HepG2 (cell line): ENCODE results near the gene NDUFS7. TPM values are rescaled to one million over a fixed set of nuclear protein-coding genes. Genes with fewer than 3 reads are reported as not detected.

ENCODE experiments used
- BHLHE40 ChIP-seq: IDR thresholded peaks from 2 replicates; pipeline ENCODE4 v1.6.1; 2011; ENCODE audit warnings: low read length, improper control_type of control experiment
- FOSL1 ChIP-seq: sonication (generic); formaldehyde crosslinking; IDR thresholded peaks from 2 replicates; pipeline ENCODE4 v1.9.0; 2021; ENCODE audit warnings: missing genetic modification reagents, borderline replicate concordance
- HCFC1 ChIP-seq: fragments of 150-350 bp; IDR thresholded peaks from 2 replicates; pipeline ENCODE4 v1.6.1; 2014; ENCODE audit warnings: low read depth, low read length
- IRF2 ChIP-seq: IDR thresholded peaks from 2 replicates; pipeline ENCODE4 v1.6.1; 2018; ENCODE audit warnings: missing genetic modification reagents, missing compliant biosample characterization
- MEIS2 ChIP-seq: sonication (generic); formaldehyde crosslinking; IDR thresholded peaks from 2 replicates; pipeline ENCODE4 v1.9.0; 2021; ENCODE audit warnings: mild to moderate bottlenecking, missing genetic modification reagents
- PHF21A ChIP-seq: sonication (generic); formaldehyde crosslinking; IDR thresholded peaks from 2 replicates; pipeline ENCODE4 v1.5.0; 2020; ENCODE audit warnings: mild to moderate bottlenecking, missing genetic modification reagents
- RFX3 ChIP-seq: IDR thresholded peaks from 2 replicates; pipeline ENCODE4 v1.6.1; 2016; ENCODE audit warnings: missing biosample characterization, missing genetic modification reagents
- RFXAP ChIP-seq: sonication (generic); formaldehyde crosslinking; IDR thresholded peaks from 2 replicates; pipeline ENCODE4 v1.4.0; 2020; ENCODE audit warnings: missing genetic modification reagents, borderline replicate concordance
- RXRB ChIP-seq: IDR thresholded peaks from 2 replicates; pipeline ENCODE4 v1.6.1; 2016; ENCODE audit warnings: borderline replicate concordance, missing genetic modification reagents, missing compliant biosample characterization
- SOX13 ChIP-seq, 3 experiments: fragments of 450-650 bp in 1 of 3; sonication (generic) in 1 of 3; formaldehyde crosslinking in 1 of 3; IDR thresholded peaks in 2 of 3; conservative IDR thresholded peaks in 1 of 3; 2 replicates each; pipeline versions ENCODE4 v1.5.0 to v1.6.1; 2016 to 2020; ENCODE audit warnings: antibody characterized with exemption in 1 of 3, mild to moderate bottlenecking in 1 of 3, missing compliant biosample characterization in 1 of 3, missing genetic modification reagents in 1 of 3, moderate library complexity in 1 of 3
- WIZ ChIP-seq: sonication (generic); formaldehyde crosslinking; IDR thresholded peaks from 2 replicates; pipeline ENCODE4 v1.5.1; 2020; ENCODE audit warnings: mild to moderate bottlenecking, missing genetic modification reagents
- ZNF501 ChIP-seq: sonication (generic); formaldehyde crosslinking; IDR thresholded peaks from 2 replicates; pipeline ENCODE4 v1.5.1; 2020; ENCODE audit warnings: mild to moderate bottlenecking, moderate library complexity, missing genetic modification reagents
- ZNF563 ChIP-seq: sonication (generic); formaldehyde crosslinking; IDR thresholded peaks from 2 replicates; pipeline ENCODE4 v1.8.0; 2022; ENCODE audit warnings: mild to moderate bottlenecking, moderate library complexity, missing genetic modification reagents
- ZSCAN20 ChIP-seq: sonication (generic); formaldehyde crosslinking; IDR thresholded peaks from 2 replicates; pipeline ENCODE4 v1.4.0; 2020; ENCODE audit warnings: missing genetic modification reagents, mild to moderate bottlenecking, borderline replicate concordance
- polyA plus RNA-seq, 8 experiments: library from polyadenylated mRNA; depleted of rRNA in 3 of 8; stranded (reverse) in 7 of 8; unstranded in 1 of 8; fragments of >200 nt; fragmentation: Illumina TruSeq in 4 of 8; extraction: Trizol in 4 of 8; gene quantifications; 2 replicates each; pipeline versions ENCODE4 v1.2.1 to v1.2.3, GENCODE V29; 2011 to 2016; ENCODE audit warnings: low read depth in 4 of 8, missing spikeins in 1 of 8, mixed read lengths in 1 of 8; ENCODE audit not compliant: insufficient read depth in 1 of 8
- total RNA-seq, 5 experiments: library from RNA; depleted of rRNA; stranded (reverse); fragments of >200 nt; fragmentation: Illumina TruSeq; extraction: Trizol; gene quantifications; 2 replicates each; pipeline ENCODE4 v1.2.3, GENCODE V29; 2016; ENCODE audit warnings: low read depth in 1 of 5
- TF ChIP-seq, protein P1 (sequence below): IDR thresholded peaks from 2 replicates; pipeline ENCODE4 v1.6.1; 2016; ENCODE audit warnings: missing genetic modification reagents, missing compliant biosample characterization
- TF ChIP-seq, protein P2 (sequence below): sonication (generic); formaldehyde crosslinking; IDR thresholded peaks from 2 replicates; pipeline ENCODE4 v1.8.1; 2022; ENCODE audit warnings: low read depth, mild to moderate bottlenecking, missing genetic modification reagents
- TF ChIP-seq, protein P3 (sequence below): IDR thresholded peaks from 2 replicates; pipeline ENCODE4 v1.6.1; 2016; ENCODE audit warnings: mild to moderate bottlenecking, missing biosample characterization, missing genetic modification reagents
- TF ChIP-seq, protein P4 (sequence below): sonication (generic); formaldehyde crosslinking; IDR thresholded peaks from 2 replicates; pipeline ENCODE4 v1.5.0; 2020; ENCODE audit warnings: mild to moderate bottlenecking, missing genetic modification reagents, borderline replicate concordance
- TF ChIP-seq, protein P5 (sequence below): IDR thresholded peaks from 2 replicates; pipeline ENCODE4 v1.6.1; 2016; ENCODE audit warnings: missing compliant biosample characterization, missing genetic modification reagents, borderline replicate concordance

Gene NDUFS7
- total and polyA plus RNA-seq, 2 of the 13 experiments (the other 11 are each of a cell fraction or from before 2014, with no cell fraction given): 34.3 to 66.9 TPM

DNA sequence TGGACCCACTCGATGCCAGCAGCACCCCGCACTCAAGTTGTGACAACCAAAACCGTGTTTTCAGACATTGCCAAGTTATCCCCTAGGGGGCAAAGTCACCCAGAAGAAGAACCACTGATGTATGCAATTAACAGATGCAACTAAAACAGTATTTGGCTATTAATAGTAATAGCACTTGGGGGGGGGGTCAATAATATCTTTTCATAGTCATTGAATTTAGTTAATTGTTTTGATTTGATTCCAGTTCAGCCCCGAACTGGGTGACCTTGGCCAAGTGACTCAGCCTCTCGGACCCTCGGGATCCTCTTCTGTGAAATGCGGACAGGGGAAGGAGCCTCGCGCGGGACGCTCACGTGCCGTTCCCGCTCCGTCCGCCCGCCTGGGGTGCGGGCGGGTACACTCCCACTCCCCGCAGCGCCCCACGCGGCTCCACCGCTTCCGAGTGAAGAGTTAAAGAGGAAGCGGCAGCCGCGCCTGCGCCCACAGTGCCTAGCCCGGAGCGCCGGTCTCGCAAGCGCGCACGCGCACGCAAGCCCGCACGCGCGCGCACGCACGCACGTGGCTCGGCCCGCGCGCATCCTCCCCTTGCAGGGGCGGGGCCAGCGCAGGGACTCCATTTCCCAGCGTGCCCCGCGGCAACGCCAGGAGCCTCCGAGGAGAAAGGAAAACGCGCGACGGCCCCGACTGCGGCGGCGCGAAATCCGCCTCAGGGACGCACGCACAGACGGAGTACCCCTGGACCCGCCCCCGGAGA is 23.2 kb downstream of the NDUFS7 start (continued):
- TF ChIP-seq, protein P1, sequence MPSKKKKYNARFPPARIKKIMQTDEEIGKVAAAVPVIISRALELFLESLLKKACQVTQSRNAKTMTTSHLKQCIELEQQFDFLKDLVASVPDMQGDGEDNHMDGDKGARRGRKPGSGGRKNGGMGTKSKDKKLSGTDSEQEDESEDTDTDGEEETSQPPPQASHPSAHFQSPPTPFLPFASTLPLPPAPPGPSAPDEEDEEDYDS: peak; percentile 40; the same call in 1 of the 2 replicates
- 0 out of 2 replicates have a peak, but pooled peaks have one; percentile 24 for TF ChIP-seq WIZ (CRISPR knock-in tag)
- no peak for TF ChIP-seq RXRB
- TF ChIP-seq SOX13 (IDR thresholded peaks at IDR 0.05): no peak
- TF ChIP-seq SOX13 (CRISPR knock-in tag; conservative IDR thresholded peaks at IDR 0.05 in 1 of 2, IDR thresholded peaks at IDR 0.05 in 1 of 2): 0 out of 4 replicates have a peak, but pooled peaks of 1 of the 2 experiments have one; percentile 14
- TF ChIP-seq MEIS2 (CRISPR knock-in tag): no peak
- TF ChIP-seq, protein P2, sequence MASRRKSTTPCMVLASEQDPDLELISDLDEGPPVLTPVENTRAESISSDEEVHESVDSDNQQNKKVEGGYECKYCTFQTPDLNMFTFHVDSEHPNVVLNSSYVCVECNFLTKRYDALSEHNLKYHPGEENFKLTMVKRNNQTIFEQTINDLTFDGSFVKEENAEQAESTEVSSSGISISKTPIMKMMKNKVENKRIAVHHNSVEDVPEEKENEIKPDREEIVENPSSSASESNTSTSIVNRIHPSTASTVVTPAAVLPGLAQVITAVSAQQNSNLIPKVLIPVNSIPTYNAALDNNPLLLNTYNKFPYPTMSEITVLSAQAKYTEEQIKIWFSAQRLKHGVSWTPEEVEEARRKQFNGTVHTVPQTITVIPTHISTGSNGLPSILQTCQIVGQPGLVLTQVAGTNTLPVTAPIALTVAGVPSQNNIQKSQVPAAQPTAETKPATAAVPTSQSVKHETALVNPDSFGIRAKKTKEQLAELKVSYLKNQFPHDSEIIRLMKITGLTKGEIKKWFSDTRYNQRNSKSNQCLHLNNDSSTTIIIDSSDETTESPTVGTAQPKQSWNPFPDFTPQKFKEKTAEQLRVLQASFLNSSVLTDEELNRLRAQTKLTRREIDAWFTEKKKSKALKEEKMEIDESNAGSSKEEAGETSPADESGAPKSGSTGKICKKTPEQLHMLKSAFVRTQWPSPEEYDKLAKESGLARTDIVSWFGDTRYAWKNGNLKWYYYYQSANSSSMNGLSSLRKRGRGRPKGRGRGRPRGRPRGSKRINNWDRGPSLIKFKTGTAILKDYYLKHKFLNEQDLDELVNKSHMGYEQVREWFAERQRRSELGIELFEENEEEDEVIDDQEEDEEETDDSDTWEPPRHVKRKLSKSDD (CRISPR knock-in tag): 0 out of 2 replicates have a peak, but pooled peaks have one; percentile 21
- TF ChIP-seq, protein P3, sequence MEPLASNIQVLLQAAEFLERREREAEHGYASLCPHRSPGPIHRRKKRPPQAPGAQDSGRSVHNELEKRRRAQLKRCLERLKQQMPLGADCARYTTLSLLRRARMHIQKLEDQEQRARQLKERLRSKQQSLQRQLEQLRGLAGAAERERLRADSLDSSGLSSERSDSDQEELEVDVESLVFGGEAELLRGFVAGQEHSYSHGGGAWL (CRISPR knock-in tag): peak; percentile 55; the same call in 1 of the 2 replicates
- TF ChIP-seq, protein P4, sequence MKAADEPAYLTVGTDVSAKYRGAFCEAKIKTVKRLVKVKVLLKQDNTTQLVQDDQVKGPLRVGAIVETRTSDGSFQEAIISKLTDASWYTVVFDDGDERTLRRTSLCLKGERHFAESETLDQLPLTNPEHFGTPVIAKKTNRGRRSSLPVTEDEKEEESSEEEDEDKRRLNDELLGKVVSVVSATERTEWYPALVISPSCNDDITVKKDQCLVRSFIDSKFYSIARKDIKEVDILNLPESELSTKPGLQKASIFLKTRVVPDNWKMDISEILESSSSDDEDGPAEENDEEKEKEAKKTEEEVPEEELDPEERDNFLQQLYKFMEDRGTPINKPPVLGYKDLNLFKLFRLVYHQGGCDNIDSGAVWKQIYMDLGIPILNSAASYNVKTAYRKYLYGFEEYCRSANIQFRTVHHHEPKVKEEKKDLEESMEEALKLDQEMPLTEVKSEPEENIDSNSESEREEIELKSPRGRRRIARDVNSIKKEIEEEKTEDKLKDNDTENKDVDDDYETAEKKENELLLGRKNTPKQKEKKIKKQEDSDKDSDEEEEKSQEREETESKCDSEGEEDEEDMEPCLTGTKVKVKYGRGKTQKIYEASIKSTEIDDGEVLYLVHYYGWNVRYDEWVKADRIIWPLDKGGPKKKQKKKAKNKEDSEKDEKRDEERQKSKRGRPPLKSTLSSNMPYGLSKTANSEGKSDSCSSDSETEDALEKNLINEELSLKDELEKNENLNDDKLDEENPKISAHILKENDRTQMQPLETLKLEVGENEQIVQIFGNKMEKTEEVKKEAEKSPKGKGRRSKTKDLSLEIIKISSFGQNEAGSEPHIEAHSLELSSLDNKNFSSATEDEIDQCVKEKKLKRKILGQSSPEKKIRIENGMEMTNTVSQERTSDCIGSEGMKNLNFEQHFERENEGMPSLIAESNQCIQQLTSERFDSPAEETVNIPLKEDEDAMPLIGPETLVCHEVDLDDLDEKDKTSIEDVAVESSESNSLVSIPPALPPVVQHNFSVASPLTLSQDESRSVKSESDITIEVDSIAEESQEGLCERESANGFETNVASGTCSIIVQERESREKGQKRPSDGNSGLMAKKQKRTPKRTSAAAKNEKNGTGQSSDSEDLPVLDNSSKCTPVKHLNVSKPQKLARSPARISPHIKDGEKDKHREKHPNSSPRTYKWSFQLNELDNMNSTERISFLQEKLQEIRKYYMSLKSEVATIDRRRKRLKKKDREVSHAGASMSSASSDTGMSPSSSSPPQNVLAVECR (CRISPR knock-in tag): peak; percentile 69; the same call in 1 of the 2 replicates
- TF ChIP-seq ZNF501 (CRISPR knock-in tag): peak; percentile 74; the same call in 1 of the 2 replicates
- TF ChIP-seq HCFC1: peak; percentile 85
- TF ChIP-seq, protein P5, sequence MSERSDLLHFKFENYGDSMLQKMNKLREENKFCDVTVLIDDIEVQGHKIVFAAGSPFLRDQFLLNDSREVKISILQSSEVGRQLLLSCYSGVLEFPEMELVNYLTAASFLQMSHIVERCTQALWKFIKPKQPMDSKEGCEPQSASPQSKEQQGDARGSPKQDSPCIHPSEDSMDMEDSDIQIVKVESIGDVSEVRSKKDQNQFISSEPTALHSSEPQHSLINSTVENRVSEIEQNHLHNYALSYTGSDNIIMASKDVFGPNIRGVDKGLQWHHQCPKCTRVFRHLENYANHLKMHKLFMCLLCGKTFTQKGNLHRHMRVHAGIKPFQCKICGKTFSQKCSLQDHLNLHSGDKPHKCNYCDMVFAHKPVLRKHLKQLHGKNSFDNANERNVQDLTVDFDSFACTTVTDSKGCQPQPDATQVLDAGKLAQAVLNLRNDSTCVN: peak; percentile 13; the same call in 1 of the 2 replicates
- no peak for TF ChIP-seq ZNF563
- TF ChIP-seq PHF21A: peak; percentile 47
- peak; percentile 37; the same call in 1 of the 2 replicates for TF ChIP-seq RFXAP (CRISPR knock-in tag)
- TF ChIP-seq RFX3 (CRISPR knock-in tag): no peak
- TF ChIP-seq IRF2 (CRISPR knock-in tag): peak; percentile 35; the same call in 1 of the 2 replicates
- 0 out of 2 replicates have a peak, but pooled peaks have one; percentile 21 for TF ChIP-seq FOSL1 (CRISPR knock-in tag)
- TF ChIP-seq ZSCAN20 (CRISPR knock-in tag): 0 out of 2 replicates have a peak, but pooled peaks have one; percentile 69
- peak; percentile 88 for TF ChIP-seq BHLHE40
